GM15510 (cell line): ENCODE measurements around the gene SYNDIG1.

ENCODE experiments used
- POLR2A ChIP-seq: IDR thresholded peaks from 3 replicates; pipeline ENCODE4 v1.6.1; 2011; ENCODE audit warnings: borderline replicate concordance; ENCODE audit not compliant: insufficient read length; ENCODE audit errors: extremely low read depth

The SYNDIG1 gene

DNA sequence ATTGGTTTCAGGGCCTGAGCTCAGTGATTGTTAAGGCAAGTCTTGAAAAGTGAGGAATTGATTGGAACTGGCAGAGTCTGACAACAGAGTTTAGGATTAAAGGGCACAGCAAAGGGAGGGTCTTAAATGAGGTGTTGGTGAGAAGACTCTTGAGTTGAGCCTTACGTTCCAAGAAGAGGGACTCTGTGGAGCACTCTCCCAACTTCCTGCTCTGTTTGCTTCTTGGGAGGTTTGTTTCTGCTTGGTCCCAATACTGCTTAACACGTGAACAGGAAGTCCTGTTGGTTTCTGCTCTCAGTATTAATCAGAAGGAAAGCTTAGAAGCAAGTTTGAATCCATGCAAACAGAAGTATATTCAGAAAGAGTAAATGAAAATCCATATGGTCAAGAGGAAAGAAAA, 15.6 kb upstream of the SYNDIG1 start:
- no peak for TF ChIP-seq POLR2A

DNA sequence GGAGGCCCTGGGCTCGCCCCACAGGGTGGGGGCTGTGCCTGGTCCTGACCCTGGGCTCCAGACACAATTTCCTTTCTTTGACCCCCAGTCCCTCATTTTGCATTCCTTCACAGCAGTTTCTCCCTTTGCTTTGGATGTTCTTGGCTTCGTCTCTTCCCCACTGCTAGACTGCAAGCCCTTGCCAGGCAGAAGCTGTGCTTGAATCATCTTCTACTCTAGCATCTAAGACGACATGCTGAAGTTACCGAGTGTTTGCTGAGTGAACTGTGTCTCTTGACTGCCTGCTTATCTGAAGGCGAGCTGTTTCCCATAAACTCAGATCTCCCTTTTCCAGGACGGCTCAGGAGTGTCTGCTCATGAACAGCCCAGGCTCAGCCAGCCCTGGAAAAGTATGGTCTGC, 14.3 kb upstream of the SYNDIG1 start:
- TF ChIP-seq POLR2A = no peak

GRCh38 chr20:24456398-24456781, 13.0 kb upstream of the SYNDIG1 start:
- no peak for TF ChIP-seq POLR2A

DNA sequence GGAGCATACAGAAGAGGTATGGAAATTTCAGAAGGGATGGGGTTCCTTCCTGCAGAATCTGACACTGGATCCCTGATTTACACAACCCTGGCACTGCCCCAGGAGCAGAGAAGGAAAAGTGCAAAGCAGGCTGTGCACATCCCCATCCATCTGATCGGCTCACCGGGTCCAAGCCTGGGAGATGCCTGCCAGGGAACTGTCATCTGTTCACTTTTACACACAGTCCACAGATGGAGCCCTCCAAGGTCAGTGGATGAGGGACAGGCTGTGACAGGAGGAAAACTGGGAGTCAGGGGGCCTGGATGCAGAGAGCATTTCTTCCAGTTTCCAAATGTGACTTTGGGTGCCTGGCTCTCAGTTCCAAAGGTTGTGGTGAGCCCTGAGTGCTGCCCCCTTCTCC, 11.0 kb upstream of the SYNDIG1 start:
- no peak for TF ChIP-seq POLR2A

GRCh38 chr20:24459733-24460132, 9.7 kb upstream of the SYNDIG1 start:
- no peak for TF ChIP-seq POLR2A

DNA sequence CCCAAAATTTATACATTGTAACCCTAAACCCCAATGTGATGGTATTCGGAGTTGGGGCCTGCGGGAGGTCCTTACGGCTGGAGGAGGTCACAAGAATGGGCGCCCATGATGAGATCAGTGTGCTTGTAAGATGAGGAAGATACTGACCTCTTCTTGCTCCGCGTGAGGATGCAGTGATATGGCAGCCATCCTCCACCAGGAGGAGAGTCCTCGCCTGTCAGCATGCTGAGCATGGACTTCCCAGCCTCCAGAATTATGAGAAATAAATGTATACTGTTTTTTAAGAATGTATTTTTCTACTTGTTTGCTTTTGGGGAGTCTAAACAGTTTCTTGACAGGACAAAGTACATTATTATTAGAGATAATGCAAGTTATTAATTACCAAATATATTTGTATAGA, 8.7 kb upstream of the SYNDIG1 start:
- TF ChIP-seq POLR2A = no peak

DNA sequence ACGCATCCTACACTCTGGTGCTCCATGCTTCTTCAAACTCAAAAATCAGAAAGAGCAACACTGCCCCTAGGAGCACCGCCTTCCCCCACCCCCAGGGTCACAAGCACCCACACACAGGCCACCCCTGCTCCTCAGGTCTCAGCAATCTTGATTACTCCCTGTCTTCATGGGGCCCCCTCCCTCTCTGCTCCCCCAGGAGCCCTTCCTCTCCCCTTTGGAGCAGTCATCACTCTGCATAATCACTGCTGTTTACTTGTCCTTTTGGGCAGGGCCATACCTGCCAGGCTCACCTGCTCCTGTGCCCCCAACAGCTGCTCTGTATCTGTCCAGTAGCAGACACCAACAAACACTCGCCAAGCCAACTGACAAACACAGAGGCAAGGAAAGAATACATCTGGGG, 7.6 kb upstream of the SYNDIG1 start:
- no peak for TF ChIP-seq POLR2A

DNA sequence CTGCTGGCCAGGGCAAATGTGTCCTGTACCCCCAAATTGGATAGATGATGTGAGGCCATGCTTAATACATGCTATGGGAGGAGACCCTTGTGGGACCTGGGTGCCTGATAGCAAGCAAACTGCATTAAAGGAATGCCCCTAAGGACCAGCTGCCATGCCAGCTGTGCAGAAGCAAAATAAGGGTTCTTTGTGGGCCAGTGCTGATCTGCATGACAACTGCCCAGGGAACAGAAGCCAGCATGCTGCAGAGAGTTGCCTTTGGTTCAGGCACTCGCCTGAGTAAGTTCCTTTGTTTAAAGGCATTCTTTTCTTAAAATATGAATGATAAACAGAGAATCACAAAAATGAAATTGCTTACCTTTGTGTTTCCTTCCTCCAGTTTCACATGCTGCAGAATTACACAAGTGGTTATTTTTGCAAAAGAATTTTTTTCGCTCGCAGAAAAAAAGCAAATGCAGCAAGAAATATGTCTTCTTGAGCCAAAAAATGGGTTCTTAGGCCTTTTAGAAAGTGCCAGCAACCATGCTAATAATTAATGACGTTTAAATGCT, 6.9 kb upstream of the SYNDIG1 start:
- no peak for TF ChIP-seq POLR2A

GRCh38 chr20:24465159-24465558, 4.3 kb upstream of the SYNDIG1 start:
- no peak for TF ChIP-seq POLR2A

GRCh38 chr20:24465730-24466129, 3.7 kb upstream of the SYNDIG1 start:
- no peak for TF ChIP-seq POLR2A

DNA sequence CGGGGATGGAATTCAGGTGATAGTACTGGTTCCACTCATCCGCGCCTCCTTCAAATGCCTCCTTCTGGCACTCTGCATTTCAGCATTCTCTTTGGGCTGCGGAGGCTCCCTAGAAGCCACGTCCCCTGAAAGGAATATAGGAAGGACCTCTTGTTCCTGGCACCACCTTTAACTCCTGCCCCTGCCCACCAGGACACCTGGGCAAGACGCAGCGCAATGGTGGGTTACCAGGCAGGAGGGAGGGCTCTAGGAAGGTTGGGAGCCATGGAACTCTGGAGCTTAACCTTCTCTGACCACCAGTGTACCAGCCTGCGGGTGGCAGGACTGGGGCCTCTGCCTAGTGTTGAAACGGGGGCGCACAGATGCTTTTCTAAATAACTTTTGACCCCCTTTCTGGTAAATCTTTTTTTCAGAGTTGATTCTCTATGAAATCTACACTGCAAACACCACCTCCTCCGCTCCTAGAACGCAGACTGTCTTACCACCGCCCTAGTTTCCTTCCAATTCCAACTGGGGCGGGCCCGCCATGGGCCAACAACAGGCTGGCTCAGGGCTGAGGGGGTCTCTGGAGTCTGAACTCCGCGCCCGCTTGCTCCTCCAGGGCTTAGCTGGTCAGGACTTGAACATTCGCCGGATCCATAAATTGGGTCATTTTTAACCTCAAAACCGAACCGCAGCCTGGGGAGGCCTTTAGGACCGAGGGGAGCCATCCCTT, 871 bp upstream of the SYNDIG1 start:
- TF ChIP-seq POLR2A = no peak

GRCh38 chr20:24469894-24470745, 691 bp downstream of the SYNDIG1 start:
- no peak for TF ChIP-seq POLR2A

DNA sequence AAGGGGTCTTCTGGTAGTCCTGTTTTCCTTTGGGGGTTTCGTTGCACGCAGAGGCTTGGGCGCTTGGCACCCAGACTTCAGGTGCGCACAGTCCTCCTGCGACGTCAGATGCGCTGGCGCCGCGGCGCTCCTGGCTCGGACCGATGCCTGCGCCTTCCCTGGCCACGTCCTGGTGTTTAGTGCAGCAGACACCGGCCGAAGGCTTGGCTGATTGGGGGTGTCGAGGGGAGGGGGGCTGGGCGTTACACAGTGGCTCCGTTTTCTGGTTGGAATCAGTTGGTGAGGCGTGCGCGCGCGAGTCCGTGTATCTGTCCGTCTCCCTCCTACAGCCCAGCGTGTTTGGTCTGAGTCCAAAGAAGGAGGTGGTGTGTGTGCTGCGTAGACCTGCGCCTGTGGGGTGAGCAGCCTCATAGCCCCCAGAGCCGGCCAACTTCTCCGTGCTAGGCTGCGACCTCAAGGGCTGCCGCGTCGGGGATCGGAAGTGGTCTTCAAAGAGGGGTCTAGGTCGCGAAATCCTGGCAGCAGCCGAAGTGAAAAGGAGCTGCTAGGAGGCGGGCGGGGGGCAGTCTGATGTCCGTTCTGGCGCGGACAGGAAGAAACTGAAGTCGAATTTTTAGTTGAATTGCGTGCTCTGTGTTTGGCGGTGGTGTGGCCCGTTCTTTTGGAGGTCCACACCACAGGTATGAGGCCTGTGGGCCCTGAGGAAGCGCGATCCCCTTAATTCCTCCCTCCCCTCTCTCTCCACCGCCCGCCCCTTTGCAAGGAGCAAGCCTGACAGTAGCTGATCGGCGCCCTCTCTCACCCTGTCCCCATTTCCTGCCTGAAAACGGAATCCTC, 1.5 kb downstream of the SYNDIG1 start:
- TF ChIP-seq POLR2A = no peak

DNA sequence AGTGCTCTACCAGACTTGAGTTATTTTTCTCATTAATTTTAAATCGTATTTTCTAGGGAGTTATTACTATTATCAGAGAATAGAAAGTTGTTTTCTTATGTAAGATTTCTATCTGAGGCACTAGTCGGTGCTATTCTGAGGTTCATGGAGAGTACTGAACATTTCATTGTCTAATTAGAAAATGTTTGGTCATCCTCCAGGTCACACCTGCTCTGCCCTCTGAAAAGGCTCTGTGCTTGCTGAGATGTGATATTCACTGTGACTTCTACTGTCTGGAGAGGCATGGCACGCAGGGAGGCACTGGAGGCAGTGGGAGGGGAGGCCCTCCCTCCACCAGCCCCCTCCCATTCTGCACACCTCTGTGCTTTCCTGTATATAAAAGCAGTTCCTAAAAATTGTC, 3.0 kb downstream of the SYNDIG1 start:
- TF ChIP-seq POLR2A = no peak

DNA sequence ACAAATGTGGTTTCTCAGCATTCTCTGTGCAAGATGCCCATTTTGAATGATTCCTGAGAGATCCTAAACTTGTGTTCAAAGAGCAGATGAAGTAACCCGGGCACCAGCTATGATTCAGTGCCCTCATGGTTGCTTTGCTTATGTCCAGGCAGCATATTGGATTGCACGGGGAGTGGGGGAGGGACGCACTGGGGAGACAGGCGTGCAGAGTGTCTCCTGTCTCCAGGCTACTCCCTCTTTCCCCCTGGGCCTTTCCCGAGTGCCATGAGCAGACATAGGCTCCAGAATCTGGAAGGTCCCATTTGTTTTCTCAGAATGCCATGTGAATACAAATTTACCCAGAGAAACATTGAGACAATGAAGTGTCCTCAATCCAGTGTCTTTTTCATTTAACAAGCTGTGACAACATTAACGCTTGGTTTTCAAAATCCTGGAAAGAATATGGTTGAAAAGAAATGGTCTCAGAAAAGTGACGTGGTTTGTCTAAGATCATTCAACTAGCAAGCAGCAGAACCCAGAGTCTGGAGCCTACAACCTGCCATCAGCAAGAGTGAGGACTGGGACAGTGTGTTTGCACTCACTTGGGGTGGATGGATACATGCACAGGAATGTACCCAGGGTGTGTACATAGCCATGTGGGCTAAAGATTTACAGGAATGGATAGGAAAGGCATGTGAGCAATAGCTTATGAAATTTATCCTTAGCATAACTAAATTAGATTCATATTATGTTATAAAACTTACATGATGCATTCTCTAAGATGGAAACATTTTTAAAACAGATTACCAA, 4.2 kb downstream of the SYNDIG1 start:
- TF ChIP-seq POLR2A = no peak
